Activated gamma-delta T cell (primary cell): ENCODE data around the gene TLCD4.

Experiments
- DNase-seq: peaks from one replicate; lab custom pipeline; 2025; lab: John Stamatoyannopoulos, UW

Gene TLCD4

GRCh38 chr1:95095833-95096217 lies 21.3 kb upstream of the TLCD4 start:
- no peak for DNase-seq

- no peak for DNase-seq
These were observed 20.8 kb upstream of the TLCD4 start for GRCh38 chr1:95096218-95096841.

GRCh38 chr1:95097426-95097825 lies 19.7 kb upstream of the TLCD4 start:
- no peak for DNase-seq

- DNase-seq = no peak
These were observed 19.0 kb upstream of the TLCD4 start for GRCh38 chr1:95098196-95098595.

GRCh38 chr1:95108792-95109191 lies 8.4 kb upstream of the TLCD4 start:
- no peak for DNase-seq

GRCh38 chr1:95111014-95111413 lies 6.1 kb upstream of the TLCD4 start:
- DNase-seq = no peak

- DNase-seq = no peak
These were observed 3.5 kb upstream of the TLCD4 start for GRCh38 chr1:95113684-95114083.

- DNase-seq = no peak
These were observed 1.4 kb upstream of the TLCD4 start for GRCh38 chr1:95115708-95116137.

GRCh38 chr1:95116580-95117206 lies 462 bp upstream of the TLCD4 start:
- DNase-seq = no peak

GRCh38 chr1:95118067-95118499 lies 928 bp downstream of the TLCD4 start:
- DNase-seq = no peak

GRCh38 chr1:95118710-95119109 lies 1.6 kb downstream of the TLCD4 start:
- no peak for DNase-seq

- no peak for DNase-seq
These were observed 2.1 kb downstream of the TLCD4 start for GRCh38 chr1:95119273-95119672.

GRCh38 chr1:95122151-95122697 lies 5.1 kb downstream of the TLCD4 start:
- no peak for DNase-seq

GRCh38 chr1:95124342-95124741 lies 7.2 kb downstream of the TLCD4 start:
- DNase-seq = no peak

- no peak for DNase-seq
These were observed 9.2 kb downstream of the TLCD4 start for GRCh38 chr1:95126366-95126765.

- DNase-seq = no peak
These were observed 9.7 kb downstream of the TLCD4 start for GRCh38 chr1:95126846-95127245.

GRCh38 chr1:95127380-95127779 lies 10.2 kb downstream of the TLCD4 start:
- DNase-seq = no peak

GRCh38 chr1:95132762-95133161 lies 15.6 kb downstream of the TLCD4 start:
- no peak for DNase-seq

GRCh38 chr1:95133687-95134086 lies 16.5 kb downstream of the TLCD4 start:
- DNase-seq = no peak

GRCh38 chr1:95138223-95138622 lies 21.1 kb downstream of the TLCD4 start:
- no peak for DNase-seq

GRCh38 chr1:95139039-95139438 lies 21.9 kb downstream of the TLCD4 start:
- no peak for DNase-seq

- no peak for DNase-seq
These were observed 23.6 kb downstream of the TLCD4 start for GRCh38 chr1:95140791-95141190.

- DNase-seq = no peak
These were observed 28.3 kb downstream of the TLCD4 start for GRCh38 chr1:95145493-95145892.

- no peak for DNase-seq
These were observed 29.5 kb downstream of the TLCD4 start for GRCh38 chr1:95146637-95147036.
